Mammary microvascular endothelial cell (primary cell): ENCODE results near the gene SLC6A11. TPM values are rescaled to one million over a fixed set of nuclear protein-coding genes. Genes with fewer than 3 reads are reported as not detected.

Experiments
- total RNA-seq: library from RNA; depleted of rRNA; stranded (reverse); fragments of >200 nt; gene quantifications from 2 replicates; pipeline ENCODE4 v1.2.3, GENCODE V29; 2015

Gene SLC6A11
- not detected in 2 replicates for total RNA-seq

GRCh38 chr3:10816019-10816862, at the start of gene SLC6A11:
TSS of gene SLC6A11 (plus strand) at chr3:10816228. CDS start at chr3:10816266, 38 bp downstream.

Other genes with a start within 250 kb of the SLC6A11 start
- not detected in 2 replicates for gene SLC6A1, start 176.5 kb downstream of the SLC6A11 start, total RNA-seq